AG04449 (cell line): Measurements from ENCODE around the gene ELL2.

Source experiments
- CTCF ChIA-PET: fragments of 350-600 bp; formaldehyde crosslinking; extraction: SDS; loops from one replicate; lab custom pipeline; 2021; ENCODE audit warnings: antibody characterized with exemption; lab: Yijun Ruan, JAX
- POLR2A ChIA-PET: fragments of 400-600, 350-600 bp; formaldehyde crosslinking; extraction: SDS; loops from one replicate; lab custom pipeline; 2020; ENCODE audit warnings: antibody characterized with exemption, inconsistent platforms; lab: Yijun Ruan, JAX
- DNase-seq: peaks from one replicate; pipeline ENCODE4 v3.0.0-alpha.2; 2010; ENCODE audit warnings: low read depth, low spot score
- H3K4me3 ChIP-seq: 2 replicates; pipeline ENCODE4 v1.5.1; 2011; ENCODE audit warnings: low read depth, mild to moderate bottlenecking, control low read depth, low read length
- TF ChIP-seq, protein P1 (sequence below): IDR thresholded peaks from one replicate; pipeline ENCODE4 v1.5.1; 2011; ENCODE audit warnings: mild to moderate bottlenecking, moderate library complexity, low read length, control low read depth, inconsistent platforms; ENCODE audit not compliant: insufficient read depth; ENCODE audit errors: missing control alignments

ELL2 gene

DNA sequence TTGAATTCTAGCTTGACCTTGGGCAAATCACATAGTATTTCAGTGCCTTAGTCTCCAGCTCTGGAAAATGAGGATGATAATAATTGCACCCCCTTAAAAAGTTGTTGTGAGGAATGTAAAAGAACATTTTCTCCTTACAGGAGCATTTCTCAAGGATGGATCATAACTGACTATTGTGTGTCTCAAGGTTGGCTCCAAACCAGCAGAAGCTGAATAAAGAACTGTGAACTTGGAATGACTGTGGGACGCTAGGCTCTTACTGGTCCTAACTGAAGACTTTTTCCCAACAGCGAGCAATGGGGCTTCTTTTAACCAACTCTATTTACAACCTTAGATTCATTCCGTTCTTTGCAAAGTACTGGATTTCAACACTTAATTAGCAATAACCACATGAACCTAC is 113.0 kb downstream of the ELL2 start:
- no peak for DNase-seq
- no peak overlapping the region for H3K4me3 ChIP-seq
- ChIA-PET CTCF (interaction anchor here (1.0 to 17.3 kb wide), 12 partner anchors 8 to 488 kb away, joined by 3 to 318 read pairs (median 11); partner anchors contain the start of gene RFESD), POLR2A (no interaction called here)
- TF ChIP-seq, protein P1, sequence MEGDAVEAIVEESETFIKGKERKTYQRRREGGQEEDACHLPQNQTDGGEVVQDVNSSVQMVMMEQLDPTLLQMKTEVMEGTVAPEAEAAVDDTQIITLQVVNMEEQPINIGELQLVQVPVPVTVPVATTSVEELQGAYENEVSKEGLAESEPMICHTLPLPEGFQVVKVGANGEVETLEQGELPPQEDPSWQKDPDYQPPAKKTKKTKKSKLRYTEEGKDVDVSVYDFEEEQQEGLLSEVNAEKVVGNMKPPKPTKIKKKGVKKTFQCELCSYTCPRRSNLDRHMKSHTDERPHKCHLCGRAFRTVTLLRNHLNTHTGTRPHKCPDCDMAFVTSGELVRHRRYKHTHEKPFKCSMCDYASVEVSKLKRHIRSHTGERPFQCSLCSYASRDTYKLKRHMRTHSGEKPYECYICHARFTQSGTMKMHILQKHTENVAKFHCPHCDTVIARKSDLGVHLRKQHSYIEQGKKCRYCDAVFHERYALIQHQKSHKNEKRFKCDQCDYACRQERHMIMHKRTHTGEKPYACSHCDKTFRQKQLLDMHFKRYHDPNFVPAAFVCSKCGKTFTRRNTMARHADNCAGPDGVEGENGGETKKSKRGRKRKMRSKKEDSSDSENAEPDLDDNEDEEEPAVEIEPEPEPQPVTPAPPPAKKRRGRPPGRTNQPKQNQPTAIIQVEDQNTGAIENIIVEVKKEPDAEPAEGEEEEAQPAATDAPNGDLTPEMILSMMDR = no peak

DNA sequence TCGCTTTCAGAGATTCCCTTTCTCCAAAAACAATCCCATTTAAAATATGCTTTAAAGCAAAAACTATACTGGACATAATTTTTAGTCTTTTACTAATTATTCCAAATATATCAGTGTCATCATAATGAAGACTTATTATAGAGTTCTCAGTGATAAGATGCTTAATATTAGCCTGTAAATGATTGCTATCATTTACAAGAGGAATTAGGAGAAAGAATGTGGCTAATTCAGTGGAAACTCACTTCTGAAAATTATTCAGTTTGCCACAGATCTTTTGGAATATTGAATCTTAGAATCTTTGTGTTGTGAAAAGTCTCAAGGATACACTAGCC is 114.4 kb downstream of the ELL2 start:
- no peak for DNase-seq
- CTCF ChIA-PET = interaction anchor here (0.6 to 17.3 kb wide), 31 partner anchors 9 to 490 kb away, joined by 3 to 318 read pairs (median 5); partner anchors contain the start of genes GLRX and RFESD
- POLR2A ChIA-PET = no interaction called here
- TF ChIP-seq, protein P1 = no peak
- no peak overlapping the region for H3K4me3 ChIP-seq

DNA sequence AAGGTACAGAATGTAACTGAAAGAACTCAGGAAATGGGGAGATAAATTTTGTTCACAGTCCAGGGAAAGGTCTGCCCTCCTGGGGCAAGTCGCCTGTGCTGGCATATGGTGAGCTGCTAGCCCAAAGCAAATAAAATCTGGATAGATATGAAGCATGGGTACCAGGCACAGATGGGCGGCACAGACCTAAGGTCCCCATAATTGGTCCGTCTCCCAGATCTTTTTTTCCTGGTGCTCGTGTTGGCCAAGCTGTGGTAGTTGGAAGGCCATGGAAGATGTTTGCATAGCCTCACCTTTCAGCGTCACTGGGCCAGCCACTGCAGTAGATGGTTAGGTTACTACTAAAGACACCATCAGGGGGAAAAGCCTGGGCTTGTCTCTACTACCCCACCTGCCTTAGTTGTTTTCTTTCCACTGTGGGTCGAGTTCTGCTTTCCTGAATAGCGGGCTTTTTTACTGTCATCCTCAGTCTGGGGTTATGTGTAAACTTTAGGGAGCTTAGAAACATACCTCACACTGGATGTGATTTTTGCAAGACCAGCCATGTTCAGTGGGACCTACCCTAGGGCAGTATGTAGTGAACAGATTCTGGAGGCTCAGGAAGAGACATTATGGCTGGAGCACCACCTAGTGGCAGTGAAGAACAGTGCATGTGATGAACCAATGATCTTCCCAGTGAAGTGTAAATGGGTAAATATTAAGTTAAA is 114.9 kb downstream of the ELL2 start:
- POLR2A ChIA-PET = no interaction called here
- DNase-seq = no peak
- CTCF ChIA-PET = interaction anchor here (0.6 to 17.3 kb wide), 43 partner anchors 8 to 745 kb away, joined by 3 to 318 read pairs (median 4); partner anchors contain the start of genes GLRX and RFESD
- H3K4me3 ChIP-seq = no peak overlapping the region
- TF ChIP-seq, protein P1 = peak; percentile 82

DNA sequence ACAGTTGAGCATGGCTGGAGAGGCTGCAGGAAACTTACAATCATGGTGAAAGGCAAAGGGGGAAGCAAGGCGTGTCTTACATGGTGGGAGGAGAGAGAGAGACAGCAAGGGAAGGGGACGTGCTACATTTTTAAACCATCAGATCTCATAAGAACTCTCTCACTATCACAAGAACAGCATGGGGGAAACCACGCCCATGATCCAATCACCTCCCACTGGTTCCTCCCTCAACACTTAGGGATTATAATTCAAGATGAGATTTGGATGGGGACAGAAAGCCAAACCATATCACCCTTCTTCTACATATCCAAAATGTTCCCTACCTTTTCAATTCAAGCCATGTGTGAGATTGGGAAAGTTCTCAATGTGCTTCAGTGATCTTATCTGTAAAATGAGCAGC is 116.3 kb downstream of the ELL2 start:
- ChIA-PET CTCF (interaction anchor here (1.4 to 17.3 kb wide), 9 partner anchors 7 to 201 kb away, joined by 3 to 318 read pairs (median 41); partner anchors contain the start of gene RFESD), POLR2A (no interaction called here)
- no peak overlapping the region for H3K4me3 ChIP-seq
- TF ChIP-seq, protein P1 = no peak
- DNase-seq = no peak

DNA sequence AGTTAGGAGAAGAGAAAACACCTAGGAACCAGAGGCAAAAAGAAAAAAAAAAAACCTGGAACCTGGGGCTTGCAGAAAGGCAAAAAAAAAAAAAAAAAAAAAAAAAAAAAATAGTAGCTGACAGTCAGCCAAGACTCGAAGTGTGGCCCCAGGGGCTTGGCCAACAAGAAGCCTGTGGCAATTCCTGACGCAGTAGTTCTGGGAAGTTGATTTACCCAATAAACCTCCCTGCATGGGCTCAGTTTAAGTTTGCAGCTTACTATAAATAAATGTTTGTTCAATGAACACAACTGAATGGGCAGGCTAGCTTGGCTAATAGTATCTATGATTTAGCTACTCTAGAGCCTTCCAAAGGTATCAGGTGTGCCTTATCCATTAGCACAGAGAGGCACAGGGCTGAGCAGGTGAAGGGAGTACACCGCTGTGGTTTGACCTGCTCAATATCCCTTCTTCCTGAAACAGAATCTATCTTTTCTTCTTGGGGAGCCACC is 117.9 kb downstream of the ELL2 start:
- POLR2A ChIA-PET = interaction anchor here (0.7 kb wide), 1 partner anchor 197 kb away, joined by 3 read pairs; the partner anchor contains the start of gene RFESD

More for the DNA sequence above, 117.9 kb downstream of the ELL2 start:
- no peak for DNase-seq
- no peak overlapping the region for H3K4me3 ChIP-seq
- CTCF ChIA-PET = interaction anchor here (0.7 to 17.3 kb wide), 8 partner anchors 10 to 200 kb away, joined by 3 to 318 read pairs (median 3); partner anchors contain the start of genes RFESD and RHOBTB3
- TF ChIP-seq, protein P1 = no peak
